WTC11 (cell line): ENCODE data around the gene DOK1. TPM values are rescaled to one million over a fixed set of nuclear protein-coding genes. Genes with fewer than 3 reads are reported as not detected.

Source experiments
- ATAC-seq: fragments of 200-7000 bp; cut with Tn5 transposase; 2 replicates; pipeline ENCODE4 v1.10.0; 2021; ENCODE audit warnings: mild to moderate bottlenecking, moderate library complexity
- CTCF ChIA-PET: fragments of 300-600 bp; sonication (Branson Sonifier 250); formaldehyde crosslinking; loops from one replicate; lab custom pipeline; 2021; ENCODE audit warnings: antibody characterized with exemption; lab: Charles Lee
- POLR2A ChIA-PET: fragments of 350-600 bp; sonication (Branson Sonifier 250); formaldehyde crosslinking; loops from one replicate; lab custom pipeline; 2021; ENCODE audit warnings: antibody characterized with exemption; lab: Charles Lee
- DNase-seq: peaks from one replicate; pipeline ENCODE4 v3.0.0; 2021; ENCODE audit warnings: low spot score
- H3K27ac Mint-ChIP-seq: 2 replicates; pipeline ENCODE4 v1.8.0; 2021; ENCODE audit warnings: mixed read lengths
- H3K27me3 Mint-ChIP-seq: 2 replicates; pipeline ENCODE4 v1.8.0; 2021; ENCODE audit warnings: low read depth, mild to moderate bottlenecking, moderate library complexity, mixed read lengths
- H3K36me3 Mint-ChIP-seq: 2 replicates; pipeline ENCODE4 v1.8.0; 2021; ENCODE audit warnings: mixed read lengths
- H3K4me1 Mint-ChIP-seq: 2 replicates; pipeline ENCODE4 v1.8.0; 2022; ENCODE audit warnings: mixed read lengths
- H3K4me3 Mint-ChIP-seq: 2 replicates; pipeline ENCODE4 v1.8.0; 2021; ENCODE audit warnings: mild to moderate bottlenecking, moderate library complexity, mixed read lengths
- H3K9me3 Mint-ChIP-seq: 2 replicates; pipeline ENCODE4 v1.8.0; 2021; ENCODE audit warnings: mixed read lengths
- ATF3 ChIP-seq: sonication (generic); formaldehyde crosslinking; conservative IDR thresholded peaks from 2 replicates; pipeline ENCODE4 v1.8.1; 2022; ENCODE audit warnings: mild to moderate bottlenecking, missing genetic modification reagents
- CDX4 ChIP-seq: fragments of 250-450 bp; sonication (Bioruptor Pico); IDR thresholded peaks from 2 replicates; pipeline ENCODE4 v1.9.0; 2021; ENCODE audit warnings: moderate library complexity, mild to moderate bottlenecking, inconsistent platforms, borderline replicate concordance
- CREM ChIP-seq: sonication (generic); formaldehyde crosslinking; IDR thresholded peaks from 2 replicates; pipeline ENCODE4 v1.8.1; 2022; ENCODE audit warnings: mild to moderate bottlenecking, missing genetic modification reagents, moderate library complexity
- CTCF ChIP-seq: fragments of 200-600 bp; IDR thresholded peaks from 2 replicates; pipeline ENCODE4 v1.8.0; 2022; ENCODE audit warnings: antibody characterized with exemption
- E2F1 ChIP-seq: sonication (generic); formaldehyde crosslinking; IDR thresholded peaks from 2 replicates; pipeline ENCODE4 v1.8.0; 2022; ENCODE audit warnings: mild to moderate bottlenecking, missing genetic modification reagents
- FOXJ3 ChIP-seq: sonication (generic); formaldehyde crosslinking; IDR thresholded peaks from 2 replicates; pipeline ENCODE4 v1.9.0; 2021; ENCODE audit warnings: missing genetic modification reagents, mild to moderate bottlenecking, borderline replicate concordance
- FOXK1 ChIP-seq: sonication (generic); formaldehyde crosslinking; IDR thresholded peaks from 2 replicates; pipeline ENCODE4 v1.8.0; 2022; ENCODE audit warnings: mild to moderate bottlenecking, moderate library complexity, missing genetic modification reagents
- GABPB1 ChIP-seq: sonication (generic); formaldehyde crosslinking; IDR thresholded peaks from 2 replicates; pipeline ENCODE4 v1.8.1; 2023; ENCODE audit warnings: mild to moderate bottlenecking, missing genetic modification reagents
- NFATC4 ChIP-seq: fragments of 250-450 bp; sonication (Bioruptor Pico); IDR thresholded peaks from 2 replicates; pipeline ENCODE4 v1.9.0; 2021; ENCODE audit warnings: mild to moderate bottlenecking
- NFYB ChIP-seq: sonication (generic); formaldehyde crosslinking; conservative IDR thresholded peaks from 2 replicates; pipeline ENCODE4 v1.8.0; 2022; ENCODE audit warnings: low read depth, missing genetic modification reagents
- NR3C1 ChIP-seq: sonication (generic); formaldehyde crosslinking; conservative IDR thresholded peaks from 2 replicates; pipeline ENCODE4 v1.8.1; 2023; ENCODE audit warnings: low read depth, mild to moderate bottlenecking, missing genetic modification reagents
- OVOL2 ChIP-seq: fragments of 250-450 bp; sonication (Bioruptor Pico); IDR thresholded peaks from 2 replicates; pipeline ENCODE4 v1.9.0; 2021; ENCODE audit warnings: mild to moderate bottlenecking, borderline replicate concordance
- RELA ChIP-seq: sonication (generic); formaldehyde crosslinking; IDR thresholded peaks from 2 replicates; pipeline ENCODE4 v1.8.1; 2022; ENCODE audit warnings: missing genetic modification reagents, mild to moderate bottlenecking, borderline replicate concordance
- ZMAT4 ChIP-seq: fragments of 250-450 bp; sonication (Bioruptor Pico); IDR thresholded peaks from 2 replicates; pipeline ENCODE4 v1.9.0; 2021; ENCODE audit warnings: mild to moderate bottlenecking
- ZNF232 ChIP-seq: sonication (generic); formaldehyde crosslinking; IDR thresholded peaks from 2 replicates; pipeline ENCODE4 v1.8.0; 2022; ENCODE audit warnings: mild to moderate bottlenecking, missing genetic modification reagents
- ZNF416 ChIP-seq: fragments of 250-450 bp; sonication (Bioruptor Pico); IDR thresholded peaks from 2 replicates; pipeline ENCODE4 v1.9.0; 2021; ENCODE audit warnings: mild to moderate bottlenecking, inconsistent platforms
- ZNF532 ChIP-seq: fragments of 250-450 bp; sonication (Bioruptor Pico); IDR thresholded peaks from 2 replicates; pipeline ENCODE4 v1.9.0; 2021; ENCODE audit warnings: mild to moderate bottlenecking, borderline replicate concordance
- ZNF671 ChIP-seq: fragments of 250-450 bp; sonication (Bioruptor Pico); IDR thresholded peaks from 2 replicates; pipeline ENCODE4 v1.8.0; 2021; ENCODE audit warnings: mild to moderate bottlenecking
- ZSCAN18 ChIP-seq: fragments of 250-450 bp; sonication (Bioruptor Pico); IDR thresholded peaks from 2 replicates; pipeline ENCODE4 v2.1.2; 2022; ENCODE audit warnings: mild to moderate bottlenecking, moderate library complexity
- total RNA-seq: library from RNA; stranded (reverse); gene quantifications from 3 replicates; pipeline ENCODE4 v1.2.3, GENCODE V29; 2021

DOK1 gene
- total RNA-seq, 1 experiment from 2014 or later: 15.9 TPM

- Mint-ChIP-seq H3K4me1 (peaks cover 13% of the 10 kb centered on the region), H3K36me3 (no peaks in the 10 kb centered on the region), H3K9me3 (no peaks in the 10 kb centered on the region), H3K4me3 (no peak overlapping the region), H3K27me3 (peaks cover 53% of the 10 kb centered on the region), H3K27ac (no peak overlapping the region)
- TF ChIP-seq ZNF671 (CRISPR knock-in tag) (no peak), ATF3 (CRISPR knock-in tag) (no peak), GABPB1 (CRISPR knock-in tag) (no peak), ZSCAN18 (CRISPR knock-in tag) (no peak), ZNF416 (no peak), OVOL2 (CRISPR knock-in tag) (no peak), NFATC4 (no peak), E2F1 (CRISPR knock-in tag) (no peak), CREM (CRISPR knock-in tag) (no peak), ZMAT4 (CRISPR knock-in tag) (no peak), RELA (CRISPR knock-in tag) (no peak), ZNF532 (CRISPR knock-in tag) (no peak), CDX4 (CRISPR knock-in tag) (no peak), CTCF (no peak), FOXJ3 (no peak), NR3C1 (no peak), ZNF232 (CRISPR knock-in tag) (no peak), NFYB (no peak), FOXK1 (CRISPR knock-in tag) (no peak)
- CTCF ChIA-PET: no interaction called here
- ATAC-seq (no peak), DNase-seq (no peak)
- POLR2A ChIA-PET: no interaction called here
Measured at GRCh38 chr2:74564222-74564621, 9.7 kb downstream of the DOK1 start.
